Hematopoietic multipotent progenitor cell treated with erythropoietin and hydrocortisone succinate and interleukin-3 and kit ligand, for 8 days (in vitro differentiated cells): Measurements from ENCODE around the gene CYFIP1.

Experiments
- DNase-seq: peaks from one replicate; pipeline ENCODE4 v3.0.0-alpha.2; 2015

Gene CYFIP1

DNA sequence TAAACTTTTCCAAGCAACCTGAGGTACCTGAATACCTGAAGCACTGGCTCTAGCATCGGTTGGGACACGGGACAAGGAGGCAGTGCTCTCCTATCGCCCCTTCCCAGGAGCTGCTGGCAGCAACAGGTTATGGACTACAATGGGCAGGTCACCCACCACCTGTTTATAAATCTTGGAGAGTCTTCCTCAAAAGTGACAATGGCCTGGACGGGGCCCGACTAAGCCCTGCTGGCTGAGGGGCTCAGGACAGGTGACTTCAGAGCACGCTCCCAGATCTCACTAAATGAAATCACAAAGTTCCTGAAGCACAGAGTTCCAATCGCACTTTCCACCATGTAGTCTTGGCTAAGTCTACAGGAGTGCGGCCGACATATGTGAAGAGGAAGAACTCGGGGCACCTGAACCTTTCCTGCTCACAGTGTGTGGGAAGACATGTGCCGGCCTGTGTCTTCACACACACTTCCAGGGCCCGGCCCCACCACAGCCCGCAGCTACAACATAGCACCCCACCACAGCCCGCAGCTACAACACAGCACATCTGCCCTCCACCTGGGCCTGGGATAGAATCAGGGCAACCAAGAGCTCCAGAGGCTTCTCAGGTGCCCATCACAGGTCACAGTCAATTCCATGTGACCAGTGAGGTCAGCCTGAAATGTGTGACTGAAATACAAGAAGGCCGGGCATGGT, 12.9 kb downstream of the CYFIP1 start:
- DNase-seq, result no peak

DNA sequence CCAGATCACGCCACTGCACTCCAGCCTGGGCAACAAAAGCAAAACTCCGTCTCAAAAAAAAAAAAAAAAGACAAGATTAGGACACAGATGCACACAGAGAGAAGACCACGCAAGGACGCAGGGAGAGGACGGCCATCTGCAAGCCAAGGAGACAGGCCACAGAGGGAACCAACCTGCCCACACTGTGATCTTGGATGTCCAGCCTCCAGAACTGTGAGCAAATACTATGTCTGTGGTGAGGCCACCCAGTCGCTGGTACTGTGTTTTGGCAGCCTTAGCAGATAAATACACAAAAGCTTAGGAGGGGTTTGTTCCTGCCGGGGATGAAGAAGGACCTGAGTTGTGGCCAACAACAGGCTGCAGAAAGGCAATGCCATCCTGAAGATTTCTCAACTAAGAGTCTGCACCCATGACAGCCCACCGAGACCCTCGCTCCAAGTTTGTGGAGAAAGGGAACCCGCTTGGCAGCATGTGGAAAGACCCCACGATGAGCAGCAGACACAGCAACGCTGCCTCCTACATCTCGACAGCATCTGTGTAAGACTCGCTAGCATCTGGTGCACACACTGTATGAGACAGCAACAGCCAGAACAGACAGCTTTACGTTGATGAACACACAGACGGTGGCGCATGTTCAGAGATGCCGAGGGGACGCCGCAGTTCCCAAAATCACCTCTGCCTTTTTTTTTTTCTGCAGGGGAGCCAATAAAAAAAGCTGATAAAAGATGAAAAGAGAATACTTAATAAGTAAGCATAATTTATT, 13.7 kb downstream of the CYFIP1 start:
- DNase-seq, result no peak

DNA sequence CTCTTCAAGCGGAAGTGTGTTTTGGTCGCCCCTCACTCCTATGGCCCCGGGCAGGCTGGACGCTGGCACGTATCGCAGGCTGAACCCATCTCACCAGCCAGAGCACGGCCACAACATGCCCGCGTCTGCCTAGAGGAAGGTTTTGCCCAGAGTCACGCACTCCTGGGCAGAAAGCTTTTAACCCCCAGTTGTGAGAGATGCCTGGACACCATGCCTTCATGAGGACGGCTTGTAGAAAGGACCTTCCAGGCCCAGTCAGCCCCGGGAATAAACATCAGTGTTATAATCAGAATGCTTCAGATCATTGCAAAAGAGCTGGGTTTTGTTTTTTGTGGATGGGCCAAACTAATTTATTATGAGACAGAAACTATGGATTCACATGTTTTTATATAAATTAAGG, 16.5 kb downstream of the CYFIP1 start:
- no peak for DNase-seq

DNA sequence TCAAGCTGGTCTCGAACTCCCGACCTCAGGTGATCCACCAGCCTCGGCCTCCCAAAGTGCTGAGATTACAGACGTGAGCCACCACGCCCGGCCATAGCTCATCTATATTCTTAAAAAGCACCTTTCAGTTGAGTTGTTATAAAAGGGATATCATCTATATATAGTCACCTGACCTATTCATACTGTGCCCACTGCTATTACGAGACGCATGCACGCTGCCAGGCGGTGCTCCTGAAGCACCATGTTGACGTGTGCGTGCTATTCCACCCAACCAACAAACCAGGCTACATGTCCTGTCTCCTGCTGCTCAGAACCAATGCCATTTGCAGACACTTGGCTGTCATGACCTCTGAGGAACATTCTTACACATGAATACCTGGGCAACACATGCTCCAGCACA, 17.6 kb downstream of the CYFIP1 start:
- no peak for DNase-seq

DNA sequence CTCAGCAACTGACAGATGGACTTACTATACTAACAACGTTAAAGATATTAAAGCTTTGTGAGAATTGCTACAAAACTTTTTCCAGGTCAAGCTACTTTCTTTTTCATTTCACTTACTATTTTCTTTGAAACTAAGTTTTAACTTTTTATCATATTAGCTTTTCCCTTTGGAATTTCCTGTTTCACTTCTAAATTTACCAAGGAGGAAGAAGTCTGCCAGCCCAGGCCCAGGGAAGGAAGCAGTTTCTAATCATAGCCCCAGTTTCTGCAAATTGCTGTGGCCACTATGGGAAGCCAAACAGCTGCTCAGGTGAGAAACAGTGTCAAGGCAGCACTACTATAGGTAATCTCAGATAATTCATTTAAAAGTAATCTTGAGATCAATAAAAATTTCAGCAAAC, 18.4 kb downstream of the CYFIP1 start:
- DNase-seq, result no peak

DNA sequence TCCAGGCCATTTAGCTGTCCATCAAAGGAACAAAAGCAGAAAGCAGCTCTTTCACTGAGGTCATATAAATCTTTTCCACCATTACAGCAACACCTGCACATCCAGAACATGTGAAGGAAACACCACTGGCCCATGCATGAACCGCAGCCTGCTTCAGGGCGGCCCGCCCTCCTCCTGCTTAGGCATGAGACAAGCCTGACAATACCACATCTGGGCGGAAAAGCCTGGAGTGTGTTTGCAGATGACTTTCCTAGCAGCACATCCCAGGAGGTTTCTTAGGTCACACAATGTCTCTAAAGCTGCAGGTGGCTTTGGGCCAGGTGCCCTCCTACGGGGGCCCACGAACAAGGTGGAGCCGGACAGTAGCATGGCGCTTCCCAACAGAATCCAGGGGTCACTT, 19.6 kb downstream of the CYFIP1 start:
- DNase-seq, result no peak

DNA sequence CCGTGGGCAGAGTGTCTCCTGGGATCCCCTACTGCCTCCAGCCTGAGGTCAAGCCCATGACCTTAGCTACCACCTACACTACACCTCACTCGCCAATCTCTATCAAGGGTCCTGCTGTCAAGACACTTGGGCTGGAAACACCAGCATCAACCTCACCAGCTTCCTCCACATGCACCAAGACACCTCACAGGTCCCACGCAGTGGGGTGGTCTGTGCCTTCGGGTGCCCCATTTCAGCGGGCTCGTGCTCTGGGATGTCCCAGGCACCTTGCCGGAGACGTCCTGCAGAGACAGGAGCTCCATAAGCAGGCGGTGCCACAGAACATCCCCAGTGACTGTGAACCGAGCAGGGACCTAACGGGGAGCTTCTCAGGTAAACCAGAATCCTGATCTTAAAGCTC, 20.0 kb downstream of the CYFIP1 start:
- DNase-seq, result no peak

DNA sequence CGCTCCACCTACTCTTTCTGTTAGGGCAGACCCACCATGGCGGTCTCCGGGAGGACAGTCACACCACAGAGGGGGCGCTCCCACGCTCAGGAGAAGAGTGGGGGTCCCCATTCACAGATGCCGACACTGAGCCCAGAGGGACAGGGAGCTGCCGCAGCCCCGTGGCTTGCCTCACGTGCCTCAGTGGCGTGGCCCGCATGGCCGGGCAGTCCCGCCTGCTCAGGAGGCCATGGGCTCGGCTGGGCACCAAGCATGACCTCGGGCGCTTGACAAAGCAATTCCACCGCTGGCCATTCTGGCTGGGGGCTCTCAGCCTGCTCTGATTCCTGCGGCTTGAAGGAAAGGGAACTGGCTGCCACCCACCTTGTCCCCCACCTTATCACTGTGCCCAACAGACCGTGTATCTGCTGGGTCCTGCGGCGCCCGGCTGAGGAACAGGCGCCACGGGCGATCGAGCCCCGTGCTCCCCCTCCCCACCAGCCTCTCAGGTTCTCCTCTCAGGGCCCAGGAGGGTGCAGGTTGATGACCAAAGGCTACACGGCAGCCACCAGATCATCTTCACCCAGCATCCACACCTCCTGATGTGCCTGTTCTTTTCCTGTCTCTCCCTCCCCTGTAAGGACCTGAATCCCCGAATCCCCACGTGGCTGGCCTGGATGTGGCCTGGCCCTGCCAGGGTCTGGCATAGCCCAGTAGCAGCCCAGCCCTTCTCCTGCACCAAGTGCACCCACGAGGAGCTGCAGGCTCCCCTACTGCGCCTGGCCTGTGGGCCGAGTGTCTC, 20.7 kb downstream of the CYFIP1 start:
- no peak for DNase-seq

DNA sequence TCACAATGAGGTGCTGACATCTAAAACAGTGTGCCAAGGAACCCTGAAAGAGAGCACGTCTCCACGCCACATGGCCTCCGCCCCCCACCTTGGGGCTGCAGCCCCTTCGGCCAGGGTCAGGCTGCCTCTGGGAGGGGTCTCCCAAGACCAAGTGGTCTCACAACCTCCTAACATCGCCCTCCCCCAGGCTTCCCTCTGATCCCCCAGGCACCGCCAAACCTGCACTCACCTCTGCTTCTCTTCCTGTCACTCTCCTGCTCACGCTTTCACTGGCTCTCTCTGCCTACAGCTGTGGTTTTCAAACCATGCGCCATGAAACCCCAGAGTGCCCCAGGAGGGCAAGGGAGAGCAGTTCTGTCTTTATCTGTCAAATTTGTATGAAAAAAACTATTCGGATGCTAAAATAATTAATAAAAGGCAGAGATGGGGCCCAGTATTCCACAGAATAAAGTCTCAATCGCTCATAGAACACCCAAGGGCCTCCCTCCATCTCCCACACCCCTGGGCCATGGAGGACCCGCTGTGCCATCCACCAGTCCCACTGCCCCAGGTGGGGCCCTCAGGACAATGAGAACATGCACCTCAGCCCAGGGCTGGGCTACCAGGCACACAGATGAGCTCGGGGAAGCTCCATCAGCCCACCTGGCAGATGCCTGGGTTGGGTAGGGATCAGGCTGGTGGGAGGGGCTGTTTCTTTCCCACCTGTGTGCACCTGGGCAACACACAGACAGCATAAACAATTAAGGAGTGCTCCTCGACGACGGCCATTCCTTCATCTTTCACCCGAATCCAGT, 21.5 kb downstream of the CYFIP1 start:
- no peak for DNase-seq

DNA sequence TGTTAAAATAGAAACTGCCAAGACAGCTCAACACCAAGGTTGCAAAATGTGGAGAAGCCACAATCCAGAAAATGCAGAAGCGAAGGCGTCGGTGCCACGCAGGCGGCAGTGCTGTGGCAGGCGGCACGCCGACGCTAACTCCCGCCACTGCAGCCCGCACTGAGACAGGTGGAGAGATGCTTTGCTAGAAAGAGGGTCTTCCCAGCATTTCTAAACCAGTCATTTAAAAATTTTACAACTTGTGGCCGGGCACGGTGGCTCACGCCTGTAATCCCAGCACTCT, 23.2 kb downstream of the CYFIP1 start:
- DNase-seq, result no peak

DNA sequence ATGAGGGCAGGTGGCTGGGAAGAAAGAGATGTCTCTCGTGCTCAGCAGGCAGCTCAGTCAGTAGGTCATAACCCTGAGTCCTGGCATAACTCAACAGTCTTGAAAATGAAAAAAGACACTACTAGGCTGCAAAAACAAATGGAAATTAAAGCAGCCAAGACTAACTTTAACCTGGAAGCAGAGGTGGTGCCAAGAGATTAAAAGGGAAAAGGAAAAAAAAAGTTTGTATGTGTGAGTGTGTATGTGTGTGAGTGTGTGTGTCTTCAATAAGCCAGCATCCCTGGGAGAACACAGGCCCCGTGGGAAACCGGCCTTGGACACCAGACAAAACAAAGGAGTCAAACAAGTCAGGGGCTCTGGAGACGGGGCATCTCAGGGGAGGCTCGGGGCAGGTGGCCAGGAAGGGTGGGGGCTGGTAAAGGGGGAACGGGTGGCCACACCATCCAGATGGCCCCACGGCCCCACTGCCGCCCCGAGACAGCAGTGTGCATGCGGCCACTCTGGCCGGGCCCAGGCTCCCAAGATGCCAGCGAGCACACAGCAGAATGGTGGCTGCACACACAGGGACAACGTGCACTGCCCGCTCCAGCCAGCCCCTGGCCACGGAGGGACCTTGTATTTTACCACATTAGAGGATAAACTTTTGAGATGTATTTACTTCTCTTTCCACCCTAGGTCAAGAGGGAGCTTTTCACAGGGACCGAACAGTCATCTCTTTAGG, 23.8 kb downstream of the CYFIP1 start:
- no peak for DNase-seq

DNA sequence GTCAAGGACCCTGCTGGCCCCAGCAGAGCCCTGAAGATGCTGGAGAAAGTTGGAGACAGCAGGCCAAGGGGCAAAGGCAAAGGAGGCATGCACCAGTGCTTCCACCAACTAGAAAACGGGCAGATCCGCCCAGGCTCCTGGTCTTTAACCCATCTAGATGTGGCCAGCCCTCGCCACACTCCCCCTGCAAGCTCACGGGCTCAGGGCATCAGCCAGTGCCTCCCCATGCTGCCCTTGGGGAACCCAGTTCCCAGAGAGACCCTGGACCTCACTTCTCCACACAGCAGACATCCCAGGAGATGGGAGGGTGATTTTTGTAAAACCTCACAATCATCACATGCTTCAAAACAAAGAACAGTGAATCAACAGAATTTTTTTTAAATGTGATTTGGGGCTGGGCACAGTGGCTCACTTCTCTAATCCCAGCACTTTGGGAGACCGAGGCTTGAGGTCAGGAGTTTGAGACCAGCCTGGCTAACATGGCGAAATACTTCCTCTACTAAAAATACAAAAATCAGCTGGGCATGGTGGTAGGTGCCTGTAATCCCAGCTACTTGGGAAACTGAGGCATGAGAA, 24.5 kb downstream of the CYFIP1 start:
- no peak for DNase-seq

DNA sequence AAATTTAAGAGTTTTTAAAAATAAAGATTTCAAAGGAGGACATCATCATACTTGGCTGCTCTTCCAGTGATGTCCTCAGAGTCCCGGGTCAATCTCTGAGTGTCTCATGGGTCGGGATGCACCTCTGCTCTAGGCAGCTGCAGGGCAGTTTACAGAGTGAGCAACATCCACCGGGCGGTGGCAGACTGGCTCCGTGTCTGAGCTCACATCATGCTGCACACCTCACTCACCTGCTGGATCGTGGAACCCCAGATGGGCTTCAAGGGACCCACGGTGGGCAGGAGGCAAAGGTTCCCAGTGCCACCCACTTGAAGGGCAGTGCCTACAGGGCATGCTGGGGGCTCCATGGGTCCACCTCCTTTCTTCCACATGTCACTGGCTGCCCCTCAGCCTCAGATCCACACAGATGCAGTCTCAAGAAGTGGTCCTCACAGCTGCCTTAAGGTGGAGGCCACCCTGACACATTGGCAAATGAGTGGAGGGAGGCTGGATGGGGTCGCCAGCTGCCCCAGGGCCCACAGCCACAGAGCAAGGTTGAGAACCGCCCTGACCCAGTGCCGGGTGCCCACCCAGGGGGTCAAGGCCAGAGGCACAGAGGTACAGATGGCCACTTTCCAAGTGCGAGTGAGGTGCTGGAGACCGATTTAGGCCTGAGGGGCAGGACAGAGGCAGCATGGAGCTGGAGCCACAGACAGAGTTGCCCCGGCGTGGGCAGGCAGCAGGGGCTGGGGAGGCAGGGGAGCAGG, 25.2 kb downstream of the CYFIP1 start:
- no peak for DNase-seq

DNA sequence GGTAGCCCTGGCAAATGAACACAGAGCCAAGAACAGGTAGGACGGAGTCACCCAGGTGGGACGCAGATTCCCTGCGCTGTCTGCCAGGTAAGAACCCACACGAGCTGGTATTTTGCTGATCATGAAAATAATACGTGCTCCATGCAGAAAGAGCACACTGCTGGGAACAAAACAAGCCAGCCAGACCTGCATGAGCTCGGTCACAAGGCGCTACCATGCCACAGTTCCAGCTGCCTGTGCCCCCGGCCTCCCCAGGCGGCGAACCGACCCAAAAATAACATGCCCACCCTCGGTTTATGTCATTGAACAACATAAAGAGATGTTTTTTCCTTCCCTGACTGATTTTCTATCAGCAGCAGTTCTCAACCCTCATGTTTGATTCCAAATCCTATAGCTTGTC, 25.8 kb downstream of the CYFIP1 start:
- no peak for DNase-seq

DNA sequence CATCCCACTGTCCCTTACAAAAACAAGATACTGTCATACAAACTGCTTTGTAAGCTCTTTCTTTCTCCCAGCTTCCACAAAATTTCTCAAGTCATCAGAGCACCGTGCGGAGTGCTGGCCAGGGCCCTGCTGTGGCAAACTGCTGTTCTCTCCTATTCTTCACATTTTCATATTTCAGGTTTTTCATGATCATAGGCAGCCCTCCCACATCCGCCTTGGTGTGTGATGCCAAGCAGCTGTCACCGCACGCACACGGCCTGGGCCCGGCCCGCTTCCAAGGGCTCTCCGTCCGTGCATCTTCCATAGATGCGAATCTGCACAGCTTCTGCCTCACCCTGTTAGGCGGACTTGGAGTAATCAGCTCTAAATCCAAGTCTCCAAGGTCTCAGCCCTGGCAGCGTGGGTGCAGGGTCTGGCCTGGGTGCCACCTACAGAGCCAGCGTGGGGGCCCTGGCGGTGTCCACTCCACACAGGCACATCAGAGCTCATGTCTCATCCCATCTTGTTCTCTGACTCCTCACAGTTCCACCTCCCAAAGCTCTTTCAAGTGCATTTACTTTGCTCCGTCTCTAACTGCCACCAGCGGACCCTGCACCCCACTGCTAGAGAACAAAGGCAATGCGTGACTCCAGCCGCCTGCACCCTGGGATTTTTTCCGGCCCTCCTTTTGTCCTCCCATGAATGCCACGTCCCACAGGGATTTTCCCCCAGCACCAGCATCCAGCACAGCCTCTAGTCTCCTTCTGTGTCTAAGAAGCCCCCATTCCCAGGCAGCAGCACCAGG, 27.2 kb downstream of the CYFIP1 start:
- DNase-seq, result no peak

DNA sequence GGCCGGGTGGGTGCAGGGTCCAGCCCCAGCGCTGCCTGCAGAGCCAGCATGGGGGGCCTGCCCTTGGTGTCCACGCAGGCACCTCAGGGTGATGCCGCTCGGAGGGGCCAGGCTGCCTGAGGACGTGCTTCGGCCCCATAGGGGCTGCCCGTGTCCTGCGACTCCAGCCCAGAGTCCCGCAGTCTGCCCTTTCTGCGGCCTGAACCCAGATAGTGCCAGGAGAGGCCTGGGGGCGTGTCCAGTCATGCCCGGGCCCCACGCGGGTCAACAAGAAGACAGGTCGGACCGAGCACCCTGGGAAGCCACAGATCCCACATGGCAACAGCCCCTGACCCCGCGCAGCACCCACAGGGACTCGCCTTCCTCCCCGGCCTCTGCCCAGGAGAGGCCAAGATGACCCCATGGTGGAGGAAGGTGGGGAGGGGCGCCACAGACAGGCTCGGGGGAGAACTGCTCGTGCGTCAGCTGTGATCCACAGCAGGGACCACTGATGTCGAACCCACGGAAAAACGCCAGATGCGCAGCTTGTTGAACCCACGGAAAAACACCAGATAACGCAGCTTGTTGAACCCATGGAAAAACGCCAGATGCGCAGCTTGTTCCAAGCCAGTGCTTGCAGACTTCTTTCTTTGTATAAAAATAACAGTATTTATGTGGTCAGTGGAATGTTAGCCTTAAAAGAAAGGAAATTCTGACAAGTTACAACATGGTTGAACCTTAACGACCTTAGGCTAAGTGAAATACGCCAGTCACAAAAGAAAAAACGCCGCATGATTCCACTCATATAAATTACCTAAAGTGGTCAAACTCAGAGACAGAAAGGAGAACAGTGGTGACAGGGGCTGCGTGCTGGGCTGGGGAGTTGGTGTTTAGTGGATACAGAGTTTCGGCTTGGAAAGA, 28.5 kb downstream of the CYFIP1 start:
- no peak for DNase-seq

DNA sequence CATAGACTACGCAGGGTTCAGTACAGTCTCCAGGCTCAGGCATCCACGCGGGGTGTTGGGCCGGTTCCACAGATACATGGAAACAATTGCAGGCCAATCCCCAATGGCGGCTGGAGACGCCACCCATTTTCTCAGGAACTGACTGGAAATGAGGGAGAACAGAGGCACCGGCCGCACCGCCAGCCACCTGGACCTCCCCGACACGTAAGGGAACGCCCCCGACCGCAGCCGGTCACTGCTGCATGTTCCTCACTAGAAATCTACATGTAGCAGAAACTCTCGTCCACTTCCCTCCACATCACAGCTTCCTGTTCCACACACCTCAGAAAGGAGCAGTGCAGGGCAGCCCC, 29.2 kb downstream of the CYFIP1 start:
- no peak for DNase-seq

DNA sequence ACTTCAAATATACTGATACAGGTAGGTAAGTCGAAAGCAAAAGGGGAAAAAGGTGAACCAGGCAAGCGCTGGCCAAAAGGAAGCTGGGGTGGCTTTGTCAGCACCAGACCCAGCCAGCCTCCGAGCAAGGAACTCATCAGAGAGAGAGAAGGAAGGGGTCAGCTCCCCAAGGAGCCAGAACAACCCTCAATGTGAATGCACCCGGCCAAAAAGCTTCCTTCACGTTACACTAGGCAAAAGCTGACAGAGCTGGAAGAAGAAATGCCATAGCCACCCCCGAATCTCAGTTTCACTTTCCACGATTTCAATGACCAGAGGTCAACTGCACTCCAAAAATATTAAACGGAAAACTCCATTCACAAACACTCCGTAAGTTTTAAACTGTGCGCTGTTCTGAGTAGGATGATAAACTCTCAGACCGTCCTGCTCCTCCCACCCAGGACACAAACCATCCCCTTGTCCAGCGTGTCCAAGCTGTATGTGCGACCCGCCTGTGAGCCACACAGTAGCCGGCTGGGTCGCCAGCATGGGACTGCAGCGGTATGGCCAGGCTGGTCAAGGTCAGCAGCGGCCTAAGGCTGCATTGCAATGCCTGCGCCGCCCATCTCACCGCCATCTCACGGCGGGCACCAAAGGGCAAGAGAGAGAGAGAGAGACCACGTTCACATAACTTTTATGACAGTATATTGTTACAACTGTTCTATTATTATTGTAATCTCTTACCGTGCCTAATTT, 29.7 kb downstream of the CYFIP1 start:
- DNase-seq, result no peak

DNA sequence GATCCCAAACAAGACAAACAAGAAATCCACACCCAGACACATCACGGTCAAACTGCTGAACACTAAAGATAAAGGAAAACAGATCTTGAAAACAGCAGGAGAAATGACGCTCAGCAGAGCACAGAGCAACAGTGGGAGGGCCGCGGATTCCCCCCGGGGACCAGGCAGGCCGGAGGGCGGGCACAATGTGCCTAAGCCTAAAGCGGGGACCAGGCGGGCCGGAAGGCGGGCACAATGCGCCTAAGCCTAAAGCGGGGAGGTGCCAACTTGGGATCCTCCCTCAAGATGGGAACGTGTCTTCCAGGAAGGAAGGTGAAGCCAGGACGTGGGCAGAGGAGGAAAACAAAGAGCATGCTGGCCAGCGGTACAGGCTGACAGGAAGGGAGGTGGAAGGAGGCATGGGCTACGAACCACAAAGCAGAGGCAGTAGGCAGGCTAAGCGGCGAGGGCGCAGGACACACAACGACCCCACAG, 31.1 kb downstream of the CYFIP1 start:
- peak; percentile 89 for DNase-seq
